Measurements from ENCODE around the gene ATP2A3.

The ATP2A3 gene

DNA sequence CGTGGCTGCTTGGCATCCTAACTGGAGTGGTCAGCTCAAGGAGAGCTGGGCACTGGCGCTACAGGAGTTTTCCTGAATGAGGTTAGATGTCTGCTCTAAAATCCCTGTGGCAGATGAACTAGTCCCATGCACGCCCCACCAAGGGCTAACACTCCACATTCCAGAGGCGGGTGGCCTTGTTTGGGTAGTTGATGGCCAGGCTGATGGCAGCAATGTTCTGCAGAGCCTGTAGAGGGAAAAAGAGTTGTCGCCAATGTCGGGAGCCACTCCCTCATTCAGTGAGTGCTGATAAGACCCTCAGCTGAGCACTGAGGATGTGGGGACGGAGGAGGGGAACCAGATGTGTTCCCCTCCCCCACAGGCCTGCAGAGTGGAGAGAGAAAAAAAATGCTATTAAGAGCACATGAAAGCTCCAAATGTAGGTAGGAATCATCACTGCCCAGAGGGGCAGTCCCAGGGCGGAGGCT is 42.5 kb upstream of the ATP2A3 start:
- H3K4me3 ChIP-seq (replicated peaks; ENCODE audit: low read depth, low read length), result no peak overlapping the region
- no peak for DNase-seq (ENCODE audit: low read depth)
- TF ChIP-seq, protein P1, sequence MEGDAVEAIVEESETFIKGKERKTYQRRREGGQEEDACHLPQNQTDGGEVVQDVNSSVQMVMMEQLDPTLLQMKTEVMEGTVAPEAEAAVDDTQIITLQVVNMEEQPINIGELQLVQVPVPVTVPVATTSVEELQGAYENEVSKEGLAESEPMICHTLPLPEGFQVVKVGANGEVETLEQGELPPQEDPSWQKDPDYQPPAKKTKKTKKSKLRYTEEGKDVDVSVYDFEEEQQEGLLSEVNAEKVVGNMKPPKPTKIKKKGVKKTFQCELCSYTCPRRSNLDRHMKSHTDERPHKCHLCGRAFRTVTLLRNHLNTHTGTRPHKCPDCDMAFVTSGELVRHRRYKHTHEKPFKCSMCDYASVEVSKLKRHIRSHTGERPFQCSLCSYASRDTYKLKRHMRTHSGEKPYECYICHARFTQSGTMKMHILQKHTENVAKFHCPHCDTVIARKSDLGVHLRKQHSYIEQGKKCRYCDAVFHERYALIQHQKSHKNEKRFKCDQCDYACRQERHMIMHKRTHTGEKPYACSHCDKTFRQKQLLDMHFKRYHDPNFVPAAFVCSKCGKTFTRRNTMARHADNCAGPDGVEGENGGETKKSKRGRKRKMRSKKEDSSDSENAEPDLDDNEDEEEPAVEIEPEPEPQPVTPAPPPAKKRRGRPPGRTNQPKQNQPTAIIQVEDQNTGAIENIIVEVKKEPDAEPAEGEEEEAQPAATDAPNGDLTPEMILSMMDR (IDR thresholded peaks at IDR 0.05; ENCODE audit: low read length, missing control alignments), result no peak

DNA sequence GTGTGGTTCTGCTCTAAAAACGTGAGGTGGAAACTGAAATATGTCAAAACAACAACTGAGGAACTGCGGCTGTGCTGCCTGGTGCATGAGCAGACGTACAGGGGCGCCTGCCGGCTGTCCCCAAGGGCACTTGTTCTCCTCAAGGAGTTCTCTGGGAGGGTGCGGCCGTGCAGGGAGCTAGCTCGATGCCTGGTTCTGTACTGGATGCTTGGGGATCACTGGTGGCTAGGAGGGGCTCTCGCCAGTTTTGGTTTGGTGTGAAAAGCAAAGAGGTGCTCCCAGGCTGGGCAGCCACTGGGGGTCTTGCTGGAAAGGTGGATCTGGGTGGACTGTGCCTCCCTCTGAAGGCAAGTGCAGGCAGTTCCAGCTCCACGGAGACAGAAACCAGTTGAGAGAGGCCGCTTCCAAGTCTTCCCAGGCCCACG is 41.9 kb upstream of the ATP2A3 start:
- no peak overlapping the region for H3K4me3 ChIP-seq (replicated peaks; ENCODE audit: low read depth, low read length)
- TF ChIP-seq, protein P1 (IDR thresholded peaks at IDR 0.05; ENCODE audit: low read length, missing control alignments), result no peak
- DNase-seq (ENCODE audit: low read depth), result no peak

GRCh38 chr17:4005296-4006164 is 41.3 kb upstream of the ATP2A3 start:
- H3K4me3 ChIP-seq (replicated peaks; ENCODE audit: low read depth, low read length), result no peak overlapping the region
- no peak for DNase-seq (ENCODE audit: low read depth)
- TF ChIP-seq, protein P1 (IDR thresholded peaks at IDR 0.05; ENCODE audit: low read length, missing control alignments), result no peak

GRCh38 chr17:4004517-4005295 is 40.5 kb upstream of the ATP2A3 start:
- no peak overlapping the region for H3K4me3 ChIP-seq (replicated peaks; ENCODE audit: low read depth, low read length)
- peak; percentile 31 for DNase-seq (ENCODE audit: low read depth)
- TF ChIP-seq, protein P1 (IDR thresholded peaks at IDR 0.05; ENCODE audit: low read length, missing control alignments), result peak; percentile 36

DNA sequence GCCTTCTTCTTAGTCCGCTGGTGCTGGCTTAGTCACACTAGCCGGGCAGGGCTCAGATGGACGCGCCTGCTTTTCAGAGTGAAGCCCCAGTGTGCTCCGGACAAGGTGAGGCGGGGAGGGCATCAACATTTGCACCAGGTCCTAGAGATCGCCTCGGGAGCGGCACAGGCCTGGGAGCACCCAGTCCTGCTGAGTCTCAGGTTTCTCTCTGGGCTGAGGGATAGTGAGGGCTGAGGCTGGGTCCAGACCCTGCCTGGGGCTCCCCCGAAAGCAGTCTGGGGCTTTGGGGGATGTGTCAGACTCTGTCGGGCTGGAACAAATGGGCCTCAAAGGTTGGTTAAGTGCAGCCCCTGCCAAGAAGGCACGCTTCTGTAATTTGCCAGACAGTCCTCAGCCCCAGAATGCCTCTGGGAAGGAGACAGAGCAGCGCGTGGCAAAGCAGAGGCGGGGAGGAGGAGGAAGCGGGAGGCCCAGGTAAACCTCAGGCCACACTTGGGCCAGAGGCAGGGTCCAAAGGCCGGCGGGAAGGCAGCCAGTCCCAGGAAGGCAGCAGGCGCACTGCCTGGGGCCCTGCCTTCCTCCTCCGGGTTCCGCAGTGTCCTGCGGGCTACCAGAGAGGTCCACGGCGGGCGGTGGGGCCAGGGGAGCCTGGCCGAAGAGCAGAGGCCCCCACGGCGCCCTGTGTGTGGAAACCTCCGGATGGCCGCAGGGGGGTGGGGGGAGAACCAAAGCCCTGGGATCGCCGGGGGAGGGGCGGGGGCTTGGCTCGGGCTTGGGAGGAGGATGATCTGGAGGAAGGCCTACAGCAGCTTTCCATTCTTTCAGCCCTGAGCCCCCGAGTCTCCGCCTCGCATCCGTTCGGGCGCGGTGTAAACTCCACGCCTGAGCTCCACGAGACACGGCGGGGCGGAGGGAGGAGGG is 39.5 kb upstream of the ATP2A3 start:
- no peak for DNase-seq (ENCODE audit: low read depth)
- TF ChIP-seq, protein P1 (IDR thresholded peaks at IDR 0.05; ENCODE audit: low read length, missing control alignments), result no peak
- no peak overlapping the region for H3K4me3 ChIP-seq (replicated peaks; ENCODE audit: low read depth, low read length)

DNA sequence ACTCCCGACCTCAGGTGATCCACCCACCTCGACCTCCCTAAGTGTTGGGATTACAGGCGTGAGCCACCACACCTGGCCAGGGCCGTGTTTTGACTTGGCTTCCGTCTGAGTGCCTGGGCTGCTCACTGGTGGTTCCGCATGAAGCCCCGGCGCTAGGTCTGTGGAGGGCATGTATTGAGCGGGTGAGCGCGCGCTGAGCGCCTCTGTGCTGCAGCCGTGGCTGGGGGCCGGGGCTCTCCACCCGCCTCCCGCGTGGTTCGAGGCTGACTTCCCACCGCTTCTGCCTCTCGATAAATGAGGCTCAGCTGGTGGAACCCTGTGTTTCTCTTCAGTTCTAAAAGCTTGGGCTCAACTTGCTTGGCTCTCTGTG is 38.9 kb upstream of the ATP2A3 start:
- TF ChIP-seq, protein P1 (IDR thresholded peaks at IDR 0.05; ENCODE audit: low read length, missing control alignments), result no peak
- DNase-seq (ENCODE audit: low read depth), result no peak
- no peak overlapping the region for H3K4me3 ChIP-seq (replicated peaks; ENCODE audit: low read depth, low read length)
